OCI-LY3 (cell line): ENCODE data around the gene FUT8.
"Not testable (repeated sequence)": the region's sequence is repeated elsewhere in the genome, so short reads cannot be mapped to it uniquely, and the experiment has no call there.

ENCODE experiments used
- H2AFZ ChIP-seq: fragments of 200-600, 300-600 bp; shearing (Covaris generic); 2 replicates; pipeline ENCODE4 v1.6.0; 2014; ENCODE audit warnings: antibody characterized with exemption, low read depth, low read length
- H3K27ac ChIP-seq: fragments of 200-600, 300-600 bp; sonication (generic); 2 replicates; pipeline ENCODE4 v1.5.1; 2014; ENCODE audit warnings: mild to moderate bottlenecking, low read length, moderate library complexity, mixed read lengths
- H3K27me3 ChIP-seq: fragments of 200-600, 300-600 bp; sonication (generic); 2 replicates; pipeline ENCODE4 v1.6.1; 2014; ENCODE audit warnings: low read depth, low read length, mixed read lengths
- H3K36me3 ChIP-seq: fragments of 200-600, 300-600 bp; sonication (generic); replicated peaks from 2 replicates; pipeline ENCODE3; 2014; ENCODE audit warnings: low read depth, low read length, mixed read lengths
- H3K4me1 ChIP-seq: fragments of 300-600, 200-600 bp; sonication (generic); 2 replicates; pipeline ENCODE4 v1.6.1; 2014; ENCODE audit warnings: low read length, mixed read lengths
- H3K4me2 ChIP-seq: fragments of 200-600, 300-600 bp; sonication (generic); 2 replicates; pipeline ENCODE4 v1.6.1; 2014; ENCODE audit warnings: low read length, mixed read lengths
- H3K4me3 ChIP-seq: fragments of 300-600, 200-600 bp; sonication (generic); 2 replicates; pipeline ENCODE4 v1.5.1; 2014; ENCODE audit warnings: antibody characterized with exemption, mild to moderate bottlenecking, low read length, moderate library complexity
- H3K79me2 ChIP-seq: fragments of 300-600, 200-600 bp; shearing (Covaris generic); 2 replicates; pipeline ENCODE4 v1.6.1; 2014; ENCODE audit warnings: mild to moderate bottlenecking, low read length, mixed read lengths
- H3K9ac ChIP-seq: fragments of 300-600, 200-600 bp; shearing (Covaris generic); 2 replicates; pipeline ENCODE4 v1.6.0; 2014; ENCODE audit warnings: mild to moderate bottlenecking, low read length, moderate library complexity
- H3K9me3 ChIP-seq: fragments of 200-600, 300-600 bp; shearing (Covaris generic); 2 replicates; pipeline ENCODE4 v1.6.1; 2014; ENCODE audit warnings: low read length, mixed read lengths; ENCODE audit not compliant: insufficient read depth
- H4K20me1 ChIP-seq: fragments of 200-600, 300-600 bp; sonication (generic); 2 replicates; pipeline ENCODE4 v1.6.1; 2016; ENCODE audit warnings: low read length, mixed read lengths; ENCODE audit not compliant: insufficient read depth
- CTCF ChIP-seq: fragments of 200-600, 300-600 bp; sonication (generic); IDR thresholded peaks from 2 replicates; pipeline ENCODE4 v1.5.1; 2014; ENCODE audit warnings: antibody characterized with exemption, low read length, low read depth
- EZH2phosphoT487 ChIP-seq: fragments of 200-600 bp; shearing (Covaris generic); IDR thresholded peaks from 2 replicates; pipeline ENCODE4 v1.6.1; 2018; ENCODE audit warnings: antibody characterized with exemption, mixed run types, low read depth

FUT8 gene

GRCh38 chr14:65627315-65627714, 214.8 kb downstream of the FUT8 start:
- no peak for TF ChIP-seq CTCF
- no peak for TF ChIP-seq EZH2phosphoT487
- H3K4me1 ChIP-seq, result peaks cover 9% of the 10 kb centered on the region
- no peaks in the 10 kb centered on the region for H3K79me2 ChIP-seq
- no peak overlapping the region for H3K9ac ChIP-seq
- no peak overlapping the region for H2AFZ ChIP-seq
- H3K27me3 ChIP-seq, result no peaks in the 10 kb centered on the region
- H3K9me3 ChIP-seq, result no peaks in the 10 kb centered on the region
- H3K4me2 ChIP-seq, result no peak overlapping the region
- no peak overlapping the region for H3K27ac ChIP-seq
- H4K20me1 ChIP-seq, result no peaks in the 10 kb centered on the region
- no peak overlapping the region for H3K4me3 ChIP-seq
- H3K36me3 ChIP-seq, result no peaks in the 10 kb centered on the region

GRCh38 chr14:65628664-65629063, 216.1 kb downstream of the FUT8 start:
- Histone ChIP-seq H3K4me2 (no peak overlapping the region), H3K79me2 (no peaks in the 10 kb centered on the region), H4K20me1 (no peaks in the 10 kb centered on the region), H2AFZ (no peak overlapping the region), H3K4me1 (peaks cover 9% of the 10 kb centered on the region), H3K4me3 (no peak overlapping the region), H3K27ac (no peak overlapping the region), H3K9me3 (no peaks in the 10 kb centered on the region), H3K9ac (no peak overlapping the region), H3K27me3 (no peaks in the 10 kb centered on the region), H3K36me3 (no peaks in the 10 kb centered on the region)
- no peak for TF ChIP-seq CTCF

GRCh38 chr14:65631040-65631439, 218.5 kb downstream of the FUT8 start:
- H3K4me2 ChIP-seq, result peak overlapping the region; percentile 33

GRCh38 chr14:65632487-65632886, 220.0 kb downstream of the FUT8 start:
- Histone ChIP-seq H3K4me2 (no peak overlapping the region), H3K4me3 (no peak overlapping the region), H4K20me1 (no peaks in the 10 kb centered on the region), H3K27me3 (no peaks in the 10 kb centered on the region), H3K36me3 (no peaks in the 10 kb centered on the region), H3K9me3 (no peaks in the 10 kb centered on the region), H2AFZ (no peak overlapping the region), H3K79me2 (no peaks in the 10 kb centered on the region), H3K9ac (no peak overlapping the region), H3K27ac (no peak overlapping the region), H3K4me1 (peaks cover 9% of the 10 kb centered on the region)
- no peak for TF ChIP-seq EZH2phosphoT487

More at GRCh38 chr14:65631040-65631439, 218.5 kb downstream of the FUT8 start:
- Histone ChIP-seq H4K20me1 (no peaks in the 10 kb centered on the region), H3K36me3 (no peaks in the 10 kb centered on the region), H3K9me3 (no peaks in the 10 kb centered on the region), H3K4me1 (peaks cover 9% of the 10 kb centered on the region), H3K9ac (no peak overlapping the region), H3K4me3 (no peak overlapping the region), H3K79me2 (no peaks in the 10 kb centered on the region), H2AFZ (no peak overlapping the region), H3K27ac (no peak overlapping the region), H3K27me3 (no peaks in the 10 kb centered on the region)
- no peak for TF ChIP-seq CTCF

- not testable (repeated sequence) for H3K27me3 ChIP-seq, H3K27ac ChIP-seq, H3K4me2 ChIP-seq, H2AFZ ChIP-seq, H3K36me3 ChIP-seq, H3K9me3 ChIP-seq, H3K79me2 ChIP-seq, H3K4me3 ChIP-seq, H3K9ac ChIP-seq, H4K20me1 ChIP-seq
- peaks cover 16% of the 10 kb centered on the region for H3K4me1 ChIP-seq
Measured at GRCh38 chr14:65633666-65634065, 221.1 kb downstream of the FUT8 start.
